ENCODE results near the gene PIGM.
"Not testable (repeated sequence)": the region's sequence is repeated elsewhere in the genome, so short reads cannot be mapped to it uniquely, and the experiment has no call there.

The PIGM gene

DNA sequence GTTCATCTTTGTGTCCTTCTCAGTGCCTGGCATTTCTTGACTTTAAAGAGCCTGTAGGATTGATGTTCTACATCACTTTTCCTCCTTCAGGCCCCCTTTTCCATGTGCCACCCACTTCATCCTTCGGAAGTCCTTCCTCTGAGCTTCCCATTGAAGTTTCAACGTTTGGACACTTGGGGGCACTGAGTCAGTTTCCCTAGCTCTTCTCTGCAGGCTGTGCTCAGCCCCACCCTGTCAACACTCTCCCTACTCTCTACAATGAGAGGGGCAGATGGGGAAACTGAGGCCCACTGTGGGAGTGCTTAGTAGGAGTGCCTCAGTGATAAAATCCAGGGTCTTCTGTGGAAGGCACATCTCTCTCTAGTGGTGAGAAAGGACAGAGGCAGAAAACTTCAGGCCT lies 26.3 kb upstream of the PIGM start:
- DNase-seq, result no peak

DNA sequence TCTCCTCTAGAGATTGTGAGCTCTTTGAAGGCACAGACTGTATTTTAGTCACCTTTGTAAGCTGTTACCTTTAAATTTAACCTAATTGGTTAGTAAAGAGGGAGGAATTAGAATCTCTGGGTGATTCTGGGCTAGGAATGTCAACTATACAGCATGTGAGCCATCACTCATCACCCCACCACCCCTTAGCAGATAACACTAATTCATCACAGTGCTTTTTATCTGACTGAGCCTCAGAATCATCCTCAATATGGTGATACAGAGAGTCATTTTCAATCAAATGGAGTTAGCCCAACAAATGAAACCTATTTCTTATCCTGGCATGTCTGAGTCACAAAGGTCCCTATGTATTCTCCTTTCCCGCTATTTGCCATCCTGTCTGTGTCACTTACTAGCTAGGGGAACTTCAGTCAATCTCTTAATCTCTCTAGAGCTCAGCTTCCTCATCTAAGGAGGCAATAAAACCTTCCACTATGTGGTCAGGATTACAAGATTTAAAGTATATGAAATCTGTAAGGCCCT lies 24.9 kb upstream of the PIGM start:
- DNase-seq, result no peak

DNA sequence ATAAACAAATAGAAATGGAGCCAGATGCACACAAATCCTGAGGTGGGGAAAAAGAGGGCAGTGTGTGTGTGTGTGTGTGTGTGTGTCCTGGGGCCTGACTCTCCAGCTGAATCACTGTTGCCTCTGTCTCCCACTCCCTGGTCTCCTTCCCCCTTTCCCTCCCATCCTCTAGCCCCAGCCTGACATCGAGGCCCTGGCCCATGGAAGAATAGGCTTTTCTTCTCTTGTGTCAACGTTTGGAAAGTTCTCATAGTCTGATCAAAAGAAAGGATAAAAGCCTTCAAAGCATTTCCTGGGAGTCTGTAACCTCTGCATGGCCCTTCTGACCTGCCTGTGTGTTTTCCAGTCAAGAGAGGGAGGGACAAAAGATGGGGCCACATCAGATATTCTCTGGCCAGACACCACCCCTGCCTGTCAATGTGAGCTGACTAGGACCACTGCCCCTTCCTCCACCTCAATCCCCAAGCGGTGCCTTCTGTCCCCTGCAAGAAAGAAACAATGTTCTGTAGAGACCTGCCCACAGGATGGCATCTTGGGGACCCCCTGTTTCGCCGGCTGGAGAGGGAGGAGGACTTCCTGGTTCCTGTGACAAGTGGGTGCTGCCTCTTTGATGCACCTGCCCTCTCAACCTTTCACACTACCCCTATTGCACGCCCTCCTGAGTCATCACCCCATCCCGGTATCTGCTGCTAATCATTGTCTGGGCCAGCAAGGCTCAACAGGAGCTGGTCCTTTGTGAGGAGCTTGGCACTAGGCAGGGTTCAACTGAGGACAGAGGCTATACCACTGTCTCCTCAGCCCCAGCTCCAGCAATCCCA lies 22.0 kb upstream of the PIGM start:
- no peak for DNase-seq

DNA sequence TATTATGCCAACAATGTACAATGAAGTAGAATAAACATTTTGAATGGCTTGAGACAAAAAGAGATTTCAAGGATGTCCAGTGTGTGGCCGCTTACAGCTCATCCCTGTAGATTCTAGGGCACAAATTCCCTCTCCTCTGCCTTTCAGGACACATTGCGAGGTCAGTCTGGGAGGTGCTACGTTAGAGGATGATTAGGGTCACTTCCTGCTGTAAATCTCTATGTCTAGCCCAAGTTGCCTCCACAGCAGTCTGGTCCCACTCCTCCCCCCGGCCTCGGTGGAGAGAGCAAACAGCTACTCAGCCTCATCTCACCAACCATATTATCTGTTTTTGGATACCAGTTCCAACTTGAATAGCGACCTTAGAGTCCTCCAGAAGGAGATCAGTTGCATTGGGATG lies 21.1 kb upstream of the PIGM start:
- no peak for DNase-seq

DNA sequence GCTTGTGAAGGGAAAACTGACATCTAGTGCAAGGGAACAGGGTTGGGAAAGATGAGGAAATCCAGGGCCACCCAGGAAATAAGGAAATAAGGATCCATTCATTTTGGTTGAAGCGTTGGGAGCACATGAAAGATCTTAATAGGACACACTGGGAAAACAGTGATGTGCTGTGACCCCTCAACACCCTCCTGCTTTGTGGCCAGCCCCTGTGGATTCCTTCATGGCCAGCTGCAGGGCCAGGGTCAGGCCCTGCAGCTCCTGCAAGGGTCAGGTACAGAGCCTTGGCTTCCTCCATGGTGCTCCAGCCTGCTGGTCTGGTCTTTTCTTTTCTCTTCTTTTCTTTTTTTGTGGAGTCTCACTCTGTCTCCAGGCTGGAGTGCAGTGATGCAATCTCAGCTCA lies 18.8 kb upstream of the PIGM start:
- DNase-seq, result no peak

DNA sequence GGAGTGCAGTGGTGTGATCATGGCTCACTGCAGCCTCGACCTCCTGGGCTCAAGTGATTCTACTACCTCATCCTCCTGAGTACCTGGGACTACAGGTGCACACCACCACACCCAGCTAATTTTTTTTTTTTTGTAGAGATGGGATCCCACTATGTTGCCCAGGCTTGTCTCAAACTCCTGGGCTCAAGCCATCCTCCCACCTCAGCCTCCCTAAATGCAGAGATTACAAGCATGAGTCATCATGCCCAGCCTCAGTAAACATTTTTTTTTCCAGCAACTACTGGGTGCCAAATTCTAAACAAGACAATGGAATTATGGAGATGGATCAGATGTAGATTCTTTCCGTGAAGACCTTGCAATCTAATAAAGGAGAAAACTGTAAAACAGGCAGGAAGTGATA lies 18.4 kb upstream of the PIGM start:
- DNase-seq, result not testable (repeated sequence)

DNA sequence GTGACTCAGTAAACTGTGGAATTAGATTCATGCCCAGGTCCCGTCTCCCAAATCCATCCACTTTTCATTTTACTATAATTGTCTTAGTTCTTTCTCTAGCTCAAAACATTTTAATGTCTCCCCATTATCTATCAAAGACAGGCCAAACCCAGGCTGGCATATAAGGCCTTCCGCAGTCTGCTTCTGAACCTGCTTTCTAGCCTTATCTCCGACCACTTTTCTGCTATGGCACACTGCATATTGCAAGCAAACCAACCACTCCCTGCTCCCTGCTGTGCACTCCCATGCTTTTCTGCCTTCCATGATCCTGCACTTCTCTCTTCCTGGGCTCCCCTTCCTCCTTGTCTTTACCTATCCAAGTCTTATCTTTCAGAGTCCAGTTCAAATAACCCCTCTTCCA lies 17.3 kb upstream of the PIGM start:
- DNase-seq, result no peak

DNA sequence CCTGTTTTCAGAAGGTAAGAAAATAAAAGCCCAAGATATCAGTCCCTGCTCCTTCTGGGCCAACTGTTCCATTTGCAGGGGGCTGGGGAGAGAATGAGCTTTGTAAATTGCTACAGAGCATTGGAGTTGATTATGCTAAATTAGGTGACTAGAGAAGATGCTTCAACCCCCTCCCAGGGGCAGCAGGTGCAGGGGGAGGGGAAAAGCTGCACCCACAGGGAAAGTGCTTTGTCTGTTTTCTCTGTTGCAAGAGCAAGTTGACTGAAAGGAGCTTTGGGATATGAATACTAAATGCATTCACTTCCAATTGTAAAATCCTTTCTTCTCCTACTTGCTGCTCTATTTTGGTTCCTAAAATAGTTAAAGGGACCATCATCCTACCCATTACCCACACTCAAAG lies 16.5 kb upstream of the PIGM start:
- no peak for DNase-seq

DNA sequence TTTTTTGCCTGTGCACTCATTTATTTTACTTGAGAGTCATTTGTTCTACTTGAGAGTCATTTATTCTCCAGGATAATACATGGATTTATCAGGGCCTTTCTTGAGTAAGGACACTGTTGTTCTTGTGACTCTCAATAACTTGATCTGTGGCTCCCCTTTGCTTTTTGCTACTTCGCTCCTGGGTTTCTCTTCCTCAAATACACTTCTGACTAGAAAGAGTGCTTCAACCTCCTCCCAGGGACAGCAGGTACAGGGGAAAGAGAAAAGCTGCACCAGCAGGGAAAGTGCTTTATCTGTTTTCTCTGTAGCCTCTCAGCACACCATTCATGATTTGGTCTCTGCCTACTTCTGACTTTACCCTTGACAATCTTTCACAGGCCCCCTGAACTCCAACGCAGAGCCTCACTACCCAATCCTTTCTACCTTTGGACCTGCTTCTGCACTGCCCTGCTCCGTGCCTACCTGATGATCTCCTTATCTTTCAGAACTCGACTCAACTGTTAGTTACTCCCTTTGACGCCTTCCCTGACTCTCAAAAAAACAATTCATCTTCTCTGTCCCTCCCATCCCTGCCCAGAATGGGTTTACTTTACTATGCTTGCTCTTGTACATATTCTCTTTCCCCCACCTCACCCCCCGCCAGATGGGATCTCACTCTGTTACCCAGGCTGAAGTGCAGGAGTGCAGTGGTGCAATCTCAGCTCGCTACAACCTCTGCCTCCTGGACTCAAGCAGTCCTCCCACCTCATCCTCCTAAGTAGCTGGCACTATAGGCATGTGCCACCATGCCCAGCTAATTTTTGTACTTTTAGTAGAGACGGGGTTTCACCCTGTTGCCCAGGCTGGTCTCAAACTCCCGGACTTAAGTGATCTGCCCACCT lies 15.6 kb upstream of the PIGM start:
- no peak for DNase-seq

DNA sequence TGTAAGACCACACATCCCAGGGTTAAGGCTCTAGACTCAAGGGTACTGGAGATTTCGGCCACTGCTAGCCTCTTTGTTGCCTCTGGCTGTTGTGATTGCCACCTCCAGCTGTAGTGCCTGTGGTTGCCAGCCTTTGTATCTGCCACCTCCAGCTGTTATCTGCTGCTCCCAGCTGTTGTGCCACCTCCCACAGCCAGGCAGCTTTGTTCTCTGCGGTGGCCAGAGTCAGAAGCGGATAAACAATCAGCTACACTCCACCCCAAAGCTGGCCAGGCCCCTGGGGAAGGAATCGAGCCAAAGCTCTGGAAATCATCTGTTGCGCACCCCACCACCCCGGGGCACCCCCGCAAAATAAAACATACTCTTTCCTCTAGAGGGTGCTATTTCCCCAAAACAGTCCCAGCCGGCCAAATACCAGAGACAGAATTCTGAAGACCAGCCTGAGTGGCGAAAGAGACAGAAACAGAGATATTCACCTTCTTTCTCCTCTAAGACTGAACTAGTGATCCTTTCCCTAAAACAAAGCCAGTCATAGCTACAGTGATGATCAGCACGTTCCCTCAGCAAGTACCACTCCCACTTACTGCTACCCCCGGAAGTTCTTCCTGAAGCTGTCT lies 14.8 kb upstream of the PIGM start:
- DNase-seq, result peak; percentile 23 to 28

DNA sequence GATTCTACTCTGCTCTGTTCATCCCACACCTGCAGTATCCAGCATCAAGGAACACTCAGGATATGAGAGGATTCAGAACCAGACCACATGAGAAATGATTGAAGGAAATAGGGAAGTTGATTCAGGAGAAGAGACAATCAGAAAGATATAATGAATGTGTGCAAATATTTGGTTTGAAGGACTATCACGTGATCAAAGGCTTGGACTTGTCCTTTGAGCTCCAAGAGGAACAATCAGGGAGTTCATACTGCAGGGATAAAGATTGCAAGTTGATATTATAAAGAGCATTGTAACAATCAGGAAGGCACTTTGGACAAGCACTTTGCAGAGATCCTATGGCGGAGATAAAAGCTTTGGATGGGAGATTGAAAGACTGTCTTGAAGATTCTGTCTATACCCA lies 13.9 kb upstream of the PIGM start:
- no peak for DNase-seq

DNA sequence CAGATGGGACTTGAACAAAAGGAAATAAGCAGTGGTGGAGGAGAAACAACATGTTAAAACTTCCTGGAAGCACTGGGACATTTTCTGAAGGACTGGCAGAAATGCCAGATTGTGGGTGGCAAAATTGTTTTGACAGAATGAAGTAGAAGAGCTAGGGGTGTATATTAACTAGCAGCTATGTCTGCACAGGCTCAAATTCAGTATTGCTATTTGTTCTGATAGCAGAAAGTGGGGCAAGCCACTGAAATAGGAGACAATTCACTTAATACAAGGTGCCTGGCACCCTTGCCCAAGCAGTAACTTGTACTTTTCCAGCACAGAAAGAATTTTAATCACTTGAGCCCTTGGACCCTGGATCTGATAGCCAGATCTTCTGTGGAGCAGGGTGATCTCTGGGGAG lies 11.8 kb upstream of the PIGM start:
- no peak for DNase-seq

DNA sequence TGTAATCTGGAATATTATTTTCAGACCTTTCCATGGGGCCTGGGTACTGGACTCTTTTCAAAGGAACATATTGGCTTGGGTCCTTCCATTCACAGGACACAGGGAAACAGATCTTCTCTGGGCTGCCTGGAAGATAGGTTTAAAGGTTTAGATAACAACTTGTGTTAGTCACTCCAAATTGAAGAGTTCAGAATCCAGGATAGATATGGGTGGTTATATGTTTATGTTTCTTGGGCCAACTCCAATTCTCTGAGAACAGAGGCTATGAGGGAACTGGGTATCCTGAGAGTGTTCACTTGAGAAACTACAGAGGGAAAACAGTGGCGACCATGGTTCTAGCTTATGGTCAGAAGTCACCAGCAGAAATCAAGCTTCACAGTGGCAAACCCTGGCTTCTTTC lies 8.7 kb upstream of the PIGM start:
- no peak for DNase-seq

DNA sequence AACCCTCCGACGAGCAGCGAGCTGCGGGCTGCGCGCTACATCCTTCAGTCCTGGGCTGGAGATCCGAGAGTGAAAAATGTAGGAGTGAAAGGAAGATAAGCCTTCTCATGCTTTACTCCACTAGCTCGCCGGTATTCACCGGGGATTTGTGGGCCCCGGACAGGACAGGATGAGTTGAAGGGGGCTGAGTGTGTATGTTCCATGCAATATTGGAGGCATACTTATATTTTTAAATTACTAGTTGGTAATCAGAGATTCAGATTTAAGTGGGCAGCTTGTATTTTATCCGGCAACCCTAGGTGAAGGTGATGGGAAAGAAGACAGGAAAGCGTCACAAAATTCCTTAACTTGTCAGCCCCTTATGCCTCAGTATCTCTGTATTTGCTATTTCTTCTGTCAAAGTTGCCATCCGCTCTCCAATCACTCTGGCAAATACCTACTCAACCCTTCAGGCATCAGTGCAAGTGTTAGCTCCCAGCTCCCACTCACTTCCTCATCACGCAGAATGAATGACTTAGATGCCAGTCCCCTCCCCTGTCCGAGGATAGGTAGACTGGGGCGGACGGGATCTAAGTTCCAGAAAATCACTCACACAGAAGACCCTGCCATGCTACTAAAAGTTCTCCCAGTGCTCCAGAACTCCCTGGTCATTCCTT lies 503 bp upstream of the PIGM start:
- DNase-seq, result no peak

DNA sequence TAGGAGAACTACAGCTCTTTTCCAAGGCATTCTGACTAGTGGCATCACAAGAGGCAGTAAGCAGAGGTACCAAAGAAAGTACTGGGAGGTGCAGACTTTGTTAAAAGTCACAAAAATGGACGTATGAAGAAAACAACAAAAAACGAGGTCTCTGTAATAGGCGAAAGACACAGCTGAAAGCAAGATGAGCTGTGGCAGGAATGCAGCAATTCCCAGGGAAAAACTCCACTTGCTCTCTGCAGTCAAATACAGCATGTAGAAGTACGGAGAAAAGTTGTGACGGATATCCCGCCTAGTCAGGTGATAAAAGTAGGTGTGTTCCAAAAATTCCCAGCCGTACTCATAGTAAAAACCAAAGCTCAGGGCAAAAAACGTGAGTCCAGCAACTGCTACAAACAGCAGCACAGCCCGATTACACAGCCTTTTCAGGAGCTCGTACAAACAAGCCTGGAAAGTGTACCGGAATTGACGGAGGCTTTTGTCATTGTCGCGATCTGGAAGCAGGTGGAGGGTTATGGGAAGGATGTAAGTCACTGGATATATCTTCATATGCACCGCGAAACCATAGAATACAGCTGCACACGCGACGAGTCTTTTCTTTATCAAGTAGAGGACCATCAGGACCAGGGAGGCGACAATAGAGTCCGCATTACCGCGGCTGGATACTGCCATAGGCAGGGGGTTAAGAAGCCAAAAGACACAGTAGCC lies 979 bp downstream of the PIGM start:
- no peak for DNase-seq

DNA sequence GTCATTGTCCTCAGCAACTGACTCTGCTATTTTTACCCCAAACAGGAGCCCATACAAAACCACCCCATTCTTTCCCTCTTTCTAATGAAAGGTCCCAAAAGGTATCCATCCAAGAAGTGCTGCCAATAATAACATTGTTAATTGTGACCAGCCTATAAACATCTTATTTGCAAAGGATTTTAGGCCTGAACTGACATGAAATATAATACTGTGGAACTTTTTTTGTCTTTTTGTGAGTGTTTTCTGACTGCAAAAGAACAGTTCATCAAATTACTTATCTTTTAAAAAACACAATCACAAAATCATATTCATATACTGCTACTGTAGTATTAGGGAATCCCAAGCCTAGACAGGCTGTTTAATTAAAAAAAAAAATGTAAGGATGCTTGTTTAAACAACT lies 3.4 kb downstream of the PIGM start:
- DNase-seq, result no peak

DNA sequence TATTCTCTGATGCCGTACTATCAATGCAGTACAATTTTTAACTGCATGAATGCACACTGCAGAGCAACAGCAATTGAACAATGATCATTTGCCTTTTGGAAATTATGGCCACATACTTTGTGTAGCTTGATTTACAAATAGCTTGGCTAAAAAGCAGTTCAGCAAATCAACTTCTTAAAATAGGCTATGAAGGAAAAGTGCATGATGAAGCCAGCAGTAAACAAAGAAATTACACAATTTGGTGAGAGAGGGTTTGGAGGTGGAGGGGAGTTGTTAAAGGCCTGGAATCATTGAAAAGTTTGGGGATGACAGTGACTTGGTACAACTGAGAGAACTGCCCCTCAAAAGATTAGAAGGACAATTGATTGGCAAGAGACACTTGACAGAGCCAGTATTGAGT lies 6.5 kb downstream of the PIGM start:
- no peak for DNase-seq

DNA sequence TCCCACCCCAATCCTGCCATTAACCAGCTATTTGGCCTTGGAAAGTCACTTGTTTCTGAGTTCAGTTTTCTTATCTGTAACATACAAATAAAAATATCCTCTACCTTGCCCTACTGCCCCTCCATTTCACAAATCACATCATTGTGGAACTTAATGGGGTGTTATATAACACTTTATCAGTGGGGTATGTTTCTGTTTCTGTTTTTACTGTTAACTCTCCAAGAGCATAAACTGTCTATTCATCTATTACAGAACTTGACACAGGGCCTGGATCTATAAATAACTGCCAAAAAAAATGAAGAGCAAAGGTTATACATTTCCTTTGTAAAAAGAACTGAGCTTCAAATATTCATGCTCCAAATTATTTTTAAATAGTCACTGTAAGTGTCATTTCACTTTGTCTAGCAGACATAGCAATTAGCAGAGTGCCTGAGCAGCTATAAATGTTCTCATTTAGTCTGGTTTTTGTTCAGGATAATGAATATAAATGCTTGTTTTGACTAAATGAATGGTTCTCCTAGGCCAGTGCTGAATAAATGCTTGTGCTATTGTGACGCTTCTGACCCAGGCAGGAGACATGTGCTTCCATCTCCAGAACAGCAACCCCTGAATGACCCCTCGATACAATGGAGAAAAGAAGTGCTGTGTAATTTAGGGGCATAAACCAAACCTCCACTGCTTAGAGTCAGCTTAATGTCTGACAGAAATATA lies 7.4 kb downstream of the PIGM start:
- no peak for DNase-seq

DNA sequence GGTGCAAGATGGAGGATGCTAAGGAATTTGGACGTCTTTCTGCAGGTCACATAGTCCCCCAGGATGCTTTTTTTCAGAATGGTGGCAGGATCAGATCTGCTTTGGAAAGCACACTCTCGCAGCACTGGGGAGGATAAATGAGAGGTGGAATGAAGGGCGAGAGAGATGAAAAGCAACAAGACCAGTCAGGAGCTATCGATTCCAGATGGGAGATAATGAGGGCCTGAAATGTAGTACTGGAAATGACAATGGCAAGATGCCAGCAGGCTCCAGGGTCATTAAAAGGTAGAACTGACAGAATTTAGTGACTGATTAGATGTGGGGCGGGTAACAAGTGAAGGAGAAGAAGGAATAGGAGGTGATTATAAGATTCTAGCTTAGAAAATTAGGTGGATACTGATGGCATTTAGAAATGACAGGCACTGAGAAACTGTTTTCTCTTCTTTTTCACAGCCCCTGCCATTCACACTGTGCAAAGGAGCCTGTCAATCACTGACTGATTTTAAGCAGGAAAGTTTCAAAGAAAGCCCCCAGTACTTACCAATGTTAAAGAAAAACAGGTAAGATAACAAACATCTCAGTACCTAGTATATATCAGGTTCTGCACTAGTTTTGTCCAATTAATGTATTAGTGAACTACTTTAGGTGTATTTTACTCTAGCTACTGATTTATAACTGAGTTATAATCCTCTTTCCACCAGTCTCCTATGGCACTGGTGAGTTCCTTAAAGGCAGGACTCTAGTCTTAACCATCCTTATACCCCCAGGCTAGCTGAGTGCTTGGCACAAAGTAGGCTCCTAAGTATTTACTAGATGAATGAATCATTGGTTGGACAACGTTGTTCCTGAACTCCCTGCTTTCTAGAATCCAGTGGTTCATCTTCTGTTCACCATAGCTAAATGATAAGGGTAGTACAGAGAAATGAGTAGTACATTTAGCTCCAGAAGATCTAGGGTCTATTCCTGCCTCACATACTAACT lies 9.2 kb downstream of the PIGM start:
- no peak for DNase-seq

DNA sequence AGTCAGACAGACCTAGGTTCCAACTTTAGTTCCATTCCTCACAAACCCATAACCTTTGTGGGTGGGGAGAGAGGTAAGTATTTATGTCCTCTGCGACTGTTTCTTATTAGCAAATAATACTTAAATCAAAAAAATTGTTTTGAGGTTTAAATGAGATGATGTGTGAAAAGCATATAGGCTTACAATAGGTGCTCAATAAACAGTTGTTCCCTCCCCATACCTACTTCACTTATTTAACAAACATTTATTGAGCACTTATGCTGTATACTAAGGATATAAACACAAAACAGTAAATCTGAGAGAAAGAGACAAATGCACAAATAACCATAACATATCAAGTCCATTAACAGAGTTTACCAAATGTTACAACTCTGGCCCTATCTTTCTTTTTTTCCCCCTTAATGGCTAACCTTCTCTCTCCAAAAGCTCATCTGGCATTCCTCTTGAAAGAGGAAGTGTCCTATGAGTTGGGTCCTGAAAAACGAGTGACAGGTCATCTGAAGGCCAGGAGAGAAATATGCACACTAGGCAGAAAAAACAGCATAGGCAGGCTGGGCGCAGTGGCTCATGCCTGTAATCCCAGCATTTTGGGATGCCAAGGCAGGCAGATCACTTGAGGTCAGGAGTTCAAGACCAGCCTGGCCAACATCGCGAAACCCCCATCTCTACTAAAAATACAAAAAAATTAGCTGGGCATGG lies 10.3 kb downstream of the PIGM start:
- DNase-seq, result no peak
